Brain microvascular endothelial cell (primary cell): Measurements from ENCODE around the gene TJP2.
A peak's percentile ranks its signal among the peaks of the same experiment; 100 is the strongest.

Source experiments
- DNase-seq: peaks from one replicate; pipeline ENCODE4 v3.0.0-alpha.2; 2020
- H3K27ac ChIP-seq: fragments of 250-450 bp; sonication (Bioruptor Pico); 2 replicates; pipeline ENCODE4 v1.5.1; 2020; ENCODE audit warnings: mild to moderate bottlenecking, moderate library complexity
- H3K27me3 ChIP-seq: fragments of 250-450 bp; sonication (Bioruptor Pico); replicated peaks from 2 replicates; pipeline ENCODE4 v1.5.1; 2020; ENCODE audit warnings: mild to moderate bottlenecking
- H3K36me3 ChIP-seq: fragments of 250-450 bp; sonication (Bioruptor Pico); replicated peaks from 2 replicates; pipeline ENCODE4 v1.5.1; 2020; ENCODE audit warnings: mild to moderate bottlenecking
- H3K4me3 ChIP-seq: 2 replicates; pipeline ENCODE4 v1.5.1; 2011; ENCODE audit warnings: low read depth, mild to moderate bottlenecking, control low read depth, low read length, moderate library complexity
- in situ Hi-C: cut with HindIII; loops from 2 replicates; pipeline ENCODE4 v1.10.0; 2017; ENCODE audit warnings: low sequenced_read_pairs, low pct_ligation_motif_present
- TF ChIP-seq, protein P1 (sequence below): IDR thresholded peaks from 2 replicates; pipeline ENCODE4 v1.5.1; 2011; ENCODE audit warnings: low read depth, mild to moderate bottlenecking, moderate library complexity, low read length, control low read depth, inconsistent platforms; ENCODE audit errors: missing control alignments

TJP2 gene

GRCh38 chr9:69255591-69255990, 81.5 kb downstream of the TJP2 start:
- H3K27ac ChIP-seq: no peak overlapping the region
- no peaks in the 10 kb centered on the region for H3K27me3 ChIP-seq
- in situ Hi-C loops: no loop called here
- H3K36me3 ChIP-seq: peaks cover 7% of the 10 kb centered on the region
- TF ChIP-seq, protein P1, sequence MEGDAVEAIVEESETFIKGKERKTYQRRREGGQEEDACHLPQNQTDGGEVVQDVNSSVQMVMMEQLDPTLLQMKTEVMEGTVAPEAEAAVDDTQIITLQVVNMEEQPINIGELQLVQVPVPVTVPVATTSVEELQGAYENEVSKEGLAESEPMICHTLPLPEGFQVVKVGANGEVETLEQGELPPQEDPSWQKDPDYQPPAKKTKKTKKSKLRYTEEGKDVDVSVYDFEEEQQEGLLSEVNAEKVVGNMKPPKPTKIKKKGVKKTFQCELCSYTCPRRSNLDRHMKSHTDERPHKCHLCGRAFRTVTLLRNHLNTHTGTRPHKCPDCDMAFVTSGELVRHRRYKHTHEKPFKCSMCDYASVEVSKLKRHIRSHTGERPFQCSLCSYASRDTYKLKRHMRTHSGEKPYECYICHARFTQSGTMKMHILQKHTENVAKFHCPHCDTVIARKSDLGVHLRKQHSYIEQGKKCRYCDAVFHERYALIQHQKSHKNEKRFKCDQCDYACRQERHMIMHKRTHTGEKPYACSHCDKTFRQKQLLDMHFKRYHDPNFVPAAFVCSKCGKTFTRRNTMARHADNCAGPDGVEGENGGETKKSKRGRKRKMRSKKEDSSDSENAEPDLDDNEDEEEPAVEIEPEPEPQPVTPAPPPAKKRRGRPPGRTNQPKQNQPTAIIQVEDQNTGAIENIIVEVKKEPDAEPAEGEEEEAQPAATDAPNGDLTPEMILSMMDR: no peak
- no peak for DNase-seq
- no peak overlapping the region for H3K4me3 ChIP-seq

DNA sequence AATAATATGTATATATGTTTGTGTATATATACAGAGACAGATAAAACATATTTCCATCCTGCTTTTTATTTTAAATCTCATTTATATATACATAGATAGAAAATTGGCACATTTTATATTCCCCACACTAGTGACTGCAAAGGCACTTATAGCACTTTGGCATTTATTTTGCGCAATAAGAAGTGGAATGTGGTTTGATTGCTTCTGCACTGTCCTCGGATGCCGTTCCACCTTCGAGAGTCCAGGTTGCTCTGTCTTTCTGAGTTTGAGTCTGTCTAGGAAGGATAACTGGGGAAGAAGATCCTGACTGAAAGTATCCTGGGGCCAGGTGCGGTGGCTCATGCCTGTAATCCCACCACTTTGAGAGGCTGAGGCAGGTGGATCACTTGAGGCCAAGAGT, 84.5 kb downstream of the TJP2 start:
- peaks cover 3% of the 10 kb centered on the region for H3K36me3 ChIP-seq
- no peak for DNase-seq
- H3K27ac ChIP-seq: no peak overlapping the region
- no peaks in the 10 kb centered on the region for H3K27me3 ChIP-seq
- TF ChIP-seq, protein P1: no peak
- in situ Hi-C loops: no loop called here
- H3K4me3 ChIP-seq: no peak overlapping the region

DNA sequence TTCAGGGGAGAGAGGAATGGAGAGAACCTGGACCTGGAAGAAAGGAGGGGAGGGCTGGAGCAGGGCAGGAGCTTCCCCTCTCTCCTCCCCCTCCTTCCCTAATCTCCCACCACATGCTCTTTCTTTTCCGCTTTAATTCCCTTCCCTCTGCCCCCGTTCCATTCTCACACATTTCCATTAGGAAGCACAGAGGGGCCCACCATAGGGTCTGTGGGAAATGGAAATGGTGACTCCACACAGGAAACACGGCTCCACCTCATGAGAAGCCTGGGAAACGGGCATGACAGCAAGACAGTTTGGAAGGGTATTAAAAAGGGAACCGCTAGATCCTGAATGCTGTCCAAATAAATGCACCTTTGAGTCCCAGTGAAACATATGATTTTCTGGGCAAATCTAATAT, 86.1 kb downstream of the TJP2 start:
- in situ Hi-C loops: no loop called here
- Histone ChIP-seq H3K27me3 (no peaks in the 10 kb centered on the region), H3K27ac (no peak overlapping the region), H3K4me3 (no peak overlapping the region), H3K36me3 (no peaks in the 10 kb centered on the region)
- TF ChIP-seq, protein P1: no peak
- no peak for DNase-seq

GRCh38 chr9:69261636-69262035, 87.6 kb downstream of the TJP2 start:
- H3K4me3 ChIP-seq: no peak overlapping the region
- DNase-seq: no peak
- in situ Hi-C loops: no loop called here
- H3K36me3 ChIP-seq: no peaks in the 10 kb centered on the region
- TF ChIP-seq, protein P1: no peak
- H3K27me3 ChIP-seq: no peaks in the 10 kb centered on the region
- H3K27ac ChIP-seq: no peak overlapping the region

- Histone ChIP-seq H3K27ac (no peak overlapping the region), H3K36me3 (no peaks in the 10 kb centered on the region), H3K4me3 (no peak overlapping the region), H3K27me3 (no peaks in the 10 kb centered on the region)
- in situ Hi-C loops: no loop called here
- TF ChIP-seq, protein P1: no peak
- DNase-seq: no peak
These were observed 90.4 kb downstream of the TJP2 start for GRCh38 chr9:69264526-69264925.

GRCh38 chr9:69265891-69266290, 91.8 kb downstream of the TJP2 start:
- no peaks in the 10 kb centered on the region for H3K27me3 ChIP-seq
- TF ChIP-seq, protein P1: no peak
- in situ Hi-C loops: no loop called here
- H3K27ac ChIP-seq: peak overlapping the region; percentile 50
- no peaks in the 10 kb centered on the region for H3K36me3 ChIP-seq
- H3K4me3 ChIP-seq: no peak overlapping the region
- DNase-seq: peak; percentile 48
